22Rv1 (cell line): ENCODE results near the gene C3orf52.

Experiments used
- ZFX ChIP-seq: fragments of 450-650 bp; IDR thresholded peaks from 2 replicates; pipeline ENCODE4 v1.6.1; 2017; ENCODE audit warnings: antibody characterized with exemption, borderline replicate concordance
- TF ChIP-seq, protein P1 (sequence below): fragments of 450-650 bp; IDR thresholded peaks from 2 replicates; pipeline ENCODE4 v1.5.1; 2017; ENCODE audit warnings: mild to moderate bottlenecking

DNA sequence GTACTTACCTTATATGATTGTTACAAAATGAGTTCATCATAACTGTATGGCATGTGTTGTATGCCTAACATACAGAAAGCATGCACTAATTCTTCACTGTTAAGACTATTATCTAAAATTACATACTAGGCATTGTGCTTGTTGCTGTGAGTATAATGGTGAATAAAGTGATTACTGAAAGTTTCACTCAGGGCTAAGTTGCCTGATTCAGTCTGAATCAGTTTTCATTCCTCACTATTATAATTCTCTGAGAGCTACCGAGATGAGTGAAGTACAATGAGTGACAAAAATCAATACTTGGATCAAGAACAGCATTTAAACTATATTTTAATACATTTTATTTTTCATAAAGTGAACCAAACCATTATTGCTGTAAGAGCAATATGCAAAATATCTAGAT lies 54.4 kb downstream of the C3orf52 start:
- TF ChIP-seq, protein P1, sequence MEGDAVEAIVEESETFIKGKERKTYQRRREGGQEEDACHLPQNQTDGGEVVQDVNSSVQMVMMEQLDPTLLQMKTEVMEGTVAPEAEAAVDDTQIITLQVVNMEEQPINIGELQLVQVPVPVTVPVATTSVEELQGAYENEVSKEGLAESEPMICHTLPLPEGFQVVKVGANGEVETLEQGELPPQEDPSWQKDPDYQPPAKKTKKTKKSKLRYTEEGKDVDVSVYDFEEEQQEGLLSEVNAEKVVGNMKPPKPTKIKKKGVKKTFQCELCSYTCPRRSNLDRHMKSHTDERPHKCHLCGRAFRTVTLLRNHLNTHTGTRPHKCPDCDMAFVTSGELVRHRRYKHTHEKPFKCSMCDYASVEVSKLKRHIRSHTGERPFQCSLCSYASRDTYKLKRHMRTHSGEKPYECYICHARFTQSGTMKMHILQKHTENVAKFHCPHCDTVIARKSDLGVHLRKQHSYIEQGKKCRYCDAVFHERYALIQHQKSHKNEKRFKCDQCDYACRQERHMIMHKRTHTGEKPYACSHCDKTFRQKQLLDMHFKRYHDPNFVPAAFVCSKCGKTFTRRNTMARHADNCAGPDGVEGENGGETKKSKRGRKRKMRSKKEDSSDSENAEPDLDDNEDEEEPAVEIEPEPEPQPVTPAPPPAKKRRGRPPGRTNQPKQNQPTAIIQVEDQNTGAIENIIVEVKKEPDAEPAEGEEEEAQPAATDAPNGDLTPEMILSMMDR, result no peak
- no peak for TF ChIP-seq ZFX
